Liver (tissue), 3 donors: ENCODE results near the gene INTS6.

ENCODE experiments used
- EGR1 ChIP-seq, 2 donors: IDR thresholded peaks; 2 replicates each; pipeline ENCODE4 v1.6.1; 2016 to 2018; ENCODE audit warnings: antibody characterized with exemption in 2 of 2, low read depth in 2 of 2
- GABPA ChIP-seq, 2 donors: IDR thresholded peaks in 1 of 2; conservative IDR thresholded peaks in 1 of 2; 2 replicates each; pipeline ENCODE4 v1.6.1; 2016; ENCODE audit warnings: antibody characterized with exemption in 2 of 2, mild to moderate bottlenecking in 1 of 2, moderate library complexity in 1 of 2
- HNF4G ChIP-seq: IDR thresholded peaks from 2 replicates; pipeline ENCODE4 v1.6.1; 2016; ENCODE audit warnings: antibody characterized with exemption
- JUND ChIP-seq, 2 donors: IDR thresholded peaks; 2 replicates each; pipeline ENCODE4 v1.6.1; 2016; ENCODE audit warnings: antibody characterized with exemption in 2 of 2
- NR2F2 ChIP-seq: IDR thresholded peaks from 2 replicates; pipeline ENCODE4 v1.6.1; 2016; ENCODE audit warnings: antibody characterized with exemption
- RAD21 ChIP-seq, 2 donors: IDR thresholded peaks; 2 replicates each; pipeline ENCODE4 v1.6.1; 2016; ENCODE audit warnings: antibody characterized with exemption in 2 of 2, mild to moderate bottlenecking in 2 of 2
- SP1 ChIP-seq: IDR thresholded peaks from 2 replicates; pipeline ENCODE4 v1.6.1; 2018; ENCODE audit warnings: antibody characterized with exemption, mild to moderate bottlenecking
- TAF1 ChIP-seq: conservative IDR thresholded peaks from 2 replicates; pipeline ENCODE4 v1.6.1; 2016; ENCODE audit warnings: antibody characterized with exemption, mild to moderate bottlenecking
- YY1 ChIP-seq: IDR thresholded peaks from 2 replicates; pipeline ENCODE4 v1.6.1; 2016; ENCODE audit warnings: antibody characterized with exemption, mild to moderate bottlenecking
- TF ChIP-seq, protein P1 (sequence below): fragments of 150-350 bp; IDR thresholded peaks from 2 replicates; pipeline ENCODE4 v1.5.1; 2017; ENCODE audit warnings: improper control_type of control experiment, low read depth, low read length; ENCODE audit not compliant: missing input control
- TF ChIP-seq, protein P2 (sequence below): IDR thresholded peaks from 2 replicates; pipeline ENCODE4 v1.6.1; 2016; ENCODE audit warnings: antibody characterized with exemption
- TF ChIP-seq, protein P3 (sequence below): IDR thresholded peaks from 2 replicates; pipeline ENCODE4 v1.6.1; 2016; ENCODE audit warnings: antibody characterized with exemption, mild to moderate bottlenecking
- donor health status: healthy.
- donor health status: healthy.

DNA sequence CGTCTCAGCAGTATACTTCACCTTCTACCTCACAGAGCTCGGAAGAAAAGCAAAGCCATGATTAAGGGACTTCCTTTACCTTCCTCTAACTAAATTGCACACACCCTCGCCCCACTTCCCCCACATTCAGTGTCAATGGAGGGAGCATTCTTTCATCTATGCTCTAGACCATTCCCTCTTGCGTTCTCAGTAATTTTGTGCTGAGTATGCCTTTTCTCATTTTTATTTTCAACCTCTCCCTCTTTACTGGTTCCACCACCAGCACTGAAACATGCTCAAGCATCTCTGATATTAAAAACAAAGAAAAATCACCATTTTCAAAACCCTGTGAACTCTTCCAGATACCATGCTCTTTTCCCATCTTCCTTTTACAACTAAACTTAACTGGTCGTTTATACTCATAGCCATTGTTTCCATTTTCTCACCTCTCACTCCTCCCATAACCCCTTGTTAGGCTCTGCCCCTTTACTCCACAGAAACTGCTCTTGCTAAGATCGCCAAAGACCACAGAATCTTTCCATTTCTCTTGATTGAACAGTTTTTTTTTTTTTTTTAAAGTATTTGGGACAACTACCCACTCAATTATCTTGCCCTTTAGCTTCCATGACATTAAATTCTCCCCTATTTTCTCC is 81.0 kb downstream of the INTS6 start:
- TF ChIP-seq YY1 (no peak), SP1 (no peak), TAF1 (no peak), JUND (IDR thresholded peaks at IDR 0.05) (no peak), NR2F2 (no peak), RAD21 (IDR thresholded peaks at IDR 0.05) (no peak), GABPA (IDR thresholded peaks at IDR 0.05 in 1 of 2, conservative IDR thresholded peaks at IDR 0.05 in 1 of 2) (no peak), HNF4G (no peak), EGR1 (IDR thresholded peaks at IDR 0.05; ENCODE audit: low read depth in 2 of 2) (no peak)
- TF ChIP-seq, protein P1, sequence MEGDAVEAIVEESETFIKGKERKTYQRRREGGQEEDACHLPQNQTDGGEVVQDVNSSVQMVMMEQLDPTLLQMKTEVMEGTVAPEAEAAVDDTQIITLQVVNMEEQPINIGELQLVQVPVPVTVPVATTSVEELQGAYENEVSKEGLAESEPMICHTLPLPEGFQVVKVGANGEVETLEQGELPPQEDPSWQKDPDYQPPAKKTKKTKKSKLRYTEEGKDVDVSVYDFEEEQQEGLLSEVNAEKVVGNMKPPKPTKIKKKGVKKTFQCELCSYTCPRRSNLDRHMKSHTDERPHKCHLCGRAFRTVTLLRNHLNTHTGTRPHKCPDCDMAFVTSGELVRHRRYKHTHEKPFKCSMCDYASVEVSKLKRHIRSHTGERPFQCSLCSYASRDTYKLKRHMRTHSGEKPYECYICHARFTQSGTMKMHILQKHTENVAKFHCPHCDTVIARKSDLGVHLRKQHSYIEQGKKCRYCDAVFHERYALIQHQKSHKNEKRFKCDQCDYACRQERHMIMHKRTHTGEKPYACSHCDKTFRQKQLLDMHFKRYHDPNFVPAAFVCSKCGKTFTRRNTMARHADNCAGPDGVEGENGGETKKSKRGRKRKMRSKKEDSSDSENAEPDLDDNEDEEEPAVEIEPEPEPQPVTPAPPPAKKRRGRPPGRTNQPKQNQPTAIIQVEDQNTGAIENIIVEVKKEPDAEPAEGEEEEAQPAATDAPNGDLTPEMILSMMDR: no peak
- TF ChIP-seq, protein P2, sequence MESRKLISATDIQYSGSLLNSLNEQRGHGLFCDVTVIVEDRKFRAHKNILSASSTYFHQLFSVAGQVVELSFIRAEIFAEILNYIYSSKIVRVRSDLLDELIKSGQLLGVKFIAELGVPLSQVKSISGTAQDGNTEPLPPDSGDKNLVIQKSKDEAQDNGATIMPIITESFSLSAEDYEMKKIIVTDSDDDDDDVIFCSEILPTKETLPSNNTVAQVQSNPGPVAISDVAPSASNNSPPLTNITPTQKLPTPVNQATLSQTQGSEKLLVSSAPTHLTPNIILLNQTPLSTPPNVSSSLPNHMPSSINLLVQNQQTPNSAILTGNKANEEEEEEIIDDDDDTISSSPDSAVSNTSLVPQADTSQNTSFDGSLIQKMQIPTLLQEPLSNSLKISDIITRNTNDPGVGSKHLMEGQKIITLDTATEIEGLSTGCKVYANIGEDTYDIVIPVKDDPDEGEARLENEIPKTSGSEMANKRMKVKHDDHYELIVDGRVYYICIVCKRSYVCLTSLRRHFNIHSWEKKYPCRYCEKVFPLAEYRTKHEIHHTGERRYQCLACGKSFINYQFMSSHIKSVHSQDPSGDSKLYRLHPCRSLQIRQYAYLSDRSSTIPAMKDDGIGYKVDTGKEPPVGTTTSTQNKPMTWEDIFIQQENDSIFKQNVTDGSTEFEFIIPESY: no peak
- TF ChIP-seq, protein P3, sequence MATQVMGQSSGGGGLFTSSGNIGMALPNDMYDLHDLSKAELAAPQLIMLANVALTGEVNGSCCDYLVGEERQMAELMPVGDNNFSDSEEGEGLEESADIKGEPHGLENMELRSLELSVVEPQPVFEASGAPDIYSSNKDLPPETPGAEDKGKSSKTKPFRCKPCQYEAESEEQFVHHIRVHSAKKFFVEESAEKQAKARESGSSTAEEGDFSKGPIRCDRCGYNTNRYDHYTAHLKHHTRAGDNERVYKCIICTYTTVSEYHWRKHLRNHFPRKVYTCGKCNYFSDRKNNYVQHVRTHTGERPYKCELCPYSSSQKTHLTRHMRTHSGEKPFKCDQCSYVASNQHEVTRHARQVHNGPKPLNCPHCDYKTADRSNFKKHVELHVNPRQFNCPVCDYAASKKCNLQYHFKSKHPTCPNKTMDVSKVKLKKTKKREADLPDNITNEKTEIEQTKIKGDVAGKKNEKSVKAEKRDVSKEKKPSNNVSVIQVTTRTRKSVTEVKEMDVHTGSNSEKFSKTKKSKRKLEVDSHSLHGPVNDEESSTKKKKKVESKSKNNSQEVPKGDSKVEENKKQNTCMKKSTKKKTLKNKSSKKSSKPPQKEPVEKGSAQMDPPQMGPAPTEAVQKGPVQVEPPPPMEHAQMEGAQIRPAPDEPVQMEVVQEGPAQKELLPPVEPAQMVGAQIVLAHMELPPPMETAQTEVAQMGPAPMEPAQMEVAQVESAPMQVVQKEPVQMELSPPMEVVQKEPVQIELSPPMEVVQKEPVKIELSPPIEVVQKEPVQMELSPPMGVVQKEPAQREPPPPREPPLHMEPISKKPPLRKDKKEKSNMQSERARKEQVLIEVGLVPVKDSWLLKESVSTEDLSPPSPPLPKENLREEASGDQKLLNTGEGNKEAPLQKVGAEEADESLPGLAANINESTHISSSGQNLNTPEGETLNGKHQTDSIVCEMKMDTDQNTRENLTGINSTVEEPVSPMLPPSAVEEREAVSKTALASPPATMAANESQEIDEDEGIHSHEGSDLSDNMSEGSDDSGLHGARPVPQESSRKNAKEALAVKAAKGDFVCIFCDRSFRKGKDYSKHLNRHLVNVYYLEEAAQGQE: no peak
